H7 (cell line): ENCODE measurements around the gene SOX12. TPM values are rescaled to one million over a fixed set of nuclear protein-coding genes. Genes with fewer than 3 reads are reported as not detected.
A peak's percentile ranks its signal among the peaks of the same experiment; 100 is the strongest.

ENCODE experiments used
- DNase-seq: peaks from one replicate; pipeline ENCODE4 v3.0.0; 2012
- H3K27me3 ChIP-seq: 2 replicates; pipeline ENCODE4 v1.6.0; 2011; ENCODE audit warnings: mild to moderate bottlenecking, low read length; ENCODE audit not compliant: control insufficient read depth, insufficient read depth
- H3K36me3 ChIP-seq: replicated peaks from 2 replicates; pipeline ENCODE4 v1.5.1; 2011; ENCODE audit warnings: low read length; ENCODE audit not compliant: control insufficient read depth, insufficient read depth
- H3K4me3 ChIP-seq: 2 replicates; pipeline ENCODE4 v1.5.1; 2011; ENCODE audit warnings: low read depth, mild to moderate bottlenecking, control low read depth, low read length, moderate library complexity; ENCODE audit not compliant: insufficient read depth
- total RNA-seq: library from RNA; depleted of rRNA; stranded (reverse); fragments of >200 nt; shearing (Covaris generic); gene quantifications from 2 replicates; pipeline ENCODE4 v1.2.3, GENCODE V29; 2014

The SOX12 gene
- total RNA-seq, 1 experiment from 2014 or later, result 14.7 TPM

DNA sequence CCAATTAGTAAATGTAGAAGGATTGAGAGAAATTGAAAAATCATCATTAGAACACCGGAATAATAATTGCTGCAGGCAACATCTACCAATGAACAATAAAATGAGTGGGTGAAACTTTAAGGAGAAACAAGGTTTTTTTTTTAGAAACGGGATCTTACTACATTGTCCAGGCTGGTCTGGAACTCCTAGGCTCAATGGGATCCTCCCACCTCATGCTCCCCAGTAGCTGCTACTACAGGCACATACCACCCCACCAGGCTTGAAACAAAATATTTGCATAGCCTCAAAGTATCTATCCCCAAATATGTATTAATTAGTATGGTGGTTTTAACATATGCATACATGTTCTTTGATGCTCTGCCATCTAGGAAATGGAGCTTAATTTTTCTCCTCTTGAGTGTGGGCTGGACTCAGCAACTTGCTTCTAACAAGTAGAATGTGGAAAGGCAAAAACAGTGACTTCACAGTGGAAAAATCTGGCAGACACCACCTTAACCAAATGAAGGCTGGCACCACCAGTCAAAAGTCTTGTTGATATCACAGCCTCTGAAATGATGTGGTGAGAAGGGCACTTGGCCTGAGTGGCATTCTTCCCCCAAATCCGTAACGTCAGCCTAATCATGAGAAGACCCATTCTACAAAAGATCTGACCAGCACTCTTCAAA lies 33.7 kb downstream of the SOX12 start:
- Histone ChIP-seq H3K4me3 (no peak overlapping the region), H3K27me3 (no peaks in the 10 kb centered on the region), H3K36me3 (no peaks in the 10 kb centered on the region)
- DNase-seq, result no peak

DNA sequence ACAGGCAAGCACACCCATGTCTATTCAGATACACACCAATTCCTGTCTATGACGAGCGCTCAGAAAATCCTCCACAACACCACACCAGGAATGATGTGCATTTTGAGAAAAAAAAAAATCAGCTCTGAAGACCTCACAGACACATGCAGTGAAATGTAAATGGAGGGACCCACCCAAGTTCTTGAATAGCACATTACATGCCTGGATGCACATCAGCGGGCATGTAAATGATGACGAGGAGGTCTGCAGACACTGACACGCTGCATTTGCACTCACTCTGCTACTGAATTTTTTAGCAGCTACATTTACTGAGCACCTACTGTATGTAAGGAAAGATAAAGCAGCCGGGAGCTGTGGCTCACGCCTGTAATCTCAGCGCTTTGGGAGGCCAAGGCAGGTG lies 36.2 kb downstream of the SOX12 start:
- no peaks in the 10 kb centered on the region for H3K27me3 ChIP-seq
- H3K36me3 ChIP-seq, result no peaks in the 10 kb centered on the region
- H3K4me3 ChIP-seq, result no peak overlapping the region
- no peak for DNase-seq

DNA sequence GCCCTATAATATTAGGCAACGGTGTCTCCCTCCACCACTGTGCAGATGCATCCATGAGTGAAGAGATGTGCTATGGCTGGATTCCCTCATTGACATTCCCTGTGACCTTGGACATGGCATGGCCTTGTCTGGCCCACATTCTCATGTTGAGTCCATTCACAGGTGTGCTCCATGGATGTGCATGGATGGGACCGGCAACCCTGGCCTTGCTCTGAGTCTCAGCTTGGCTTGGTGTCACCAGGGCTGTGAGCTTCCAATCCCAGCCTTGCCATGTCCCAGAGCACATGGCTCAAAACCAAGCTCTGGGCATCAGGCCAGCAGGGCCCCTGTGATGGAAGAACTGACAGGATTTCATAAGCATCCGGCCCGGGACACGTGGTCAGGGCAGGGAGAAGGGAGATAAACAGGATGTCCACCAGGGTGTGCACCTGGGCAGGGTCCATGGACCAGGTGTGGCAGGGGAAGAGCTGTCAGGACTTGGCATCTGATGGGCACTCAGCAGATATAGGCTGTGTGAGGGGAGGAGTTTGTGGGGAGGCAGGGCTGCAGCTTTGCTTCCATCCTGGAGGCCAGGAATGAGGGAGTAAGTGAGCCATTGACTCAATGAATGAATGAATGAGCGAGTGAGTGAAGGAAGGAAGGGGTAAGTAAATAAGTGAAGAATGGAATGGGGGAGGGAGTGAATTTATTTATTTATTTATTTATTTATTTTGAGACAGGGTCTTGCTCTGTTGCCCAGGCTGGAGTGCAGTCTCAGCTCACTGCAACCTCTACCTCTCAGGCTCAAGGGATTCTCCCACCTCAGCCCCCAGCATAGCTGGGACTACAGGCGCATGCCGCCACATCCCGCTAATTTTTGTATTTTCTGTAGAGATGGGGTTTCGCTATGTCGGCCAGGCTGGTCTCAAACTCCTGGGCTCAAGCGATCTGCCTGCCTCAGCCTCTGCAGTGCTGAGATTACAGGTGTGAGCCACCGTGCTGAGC lies 37.2 kb downstream of the SOX12 start:
- no peaks in the 10 kb centered on the region for H3K36me3 ChIP-seq
- no peak for DNase-seq
- no peak overlapping the region for H3K4me3 ChIP-seq
- no peaks in the 10 kb centered on the region for H3K27me3 ChIP-seq

DNA sequence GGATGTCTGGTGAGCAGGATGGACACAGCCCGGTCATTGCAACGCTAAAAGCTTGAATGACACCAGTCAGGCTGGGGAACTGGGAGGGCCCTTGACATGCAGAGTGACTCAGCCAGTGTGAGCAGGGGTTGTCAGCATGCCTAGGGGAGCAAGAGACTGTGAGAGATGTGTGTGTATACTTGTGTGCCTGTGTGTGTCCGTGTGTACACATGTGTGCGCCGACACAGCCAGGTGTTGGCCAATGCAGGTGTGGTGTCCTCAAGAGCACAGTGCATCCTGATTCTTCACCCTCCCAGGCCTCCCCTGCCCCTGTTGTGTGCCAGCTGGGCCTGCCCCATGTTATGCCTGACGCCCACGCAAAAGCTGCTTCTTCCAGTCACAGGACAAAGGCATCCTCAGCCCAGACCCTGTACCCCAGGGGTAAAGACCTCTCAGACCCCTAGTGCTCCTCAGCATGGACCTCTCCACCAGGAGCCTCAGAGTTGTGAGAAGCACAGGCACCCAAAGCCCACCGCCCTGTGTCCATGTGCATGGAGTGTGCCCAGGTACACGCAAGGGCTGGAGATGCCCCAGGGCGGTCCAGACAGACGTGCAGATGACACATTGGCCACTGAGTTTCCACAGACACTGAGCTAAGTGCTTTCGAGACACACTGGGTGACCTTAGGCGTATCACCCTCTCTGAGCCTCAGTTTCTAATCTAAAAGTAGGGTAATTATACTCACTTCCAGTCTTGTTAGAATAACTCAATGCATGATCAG lies 38.1 kb downstream of the SOX12 start:
- H3K4me3 ChIP-seq, result no peak overlapping the region
- no peaks in the 10 kb centered on the region for H3K27me3 ChIP-seq
- no peak for DNase-seq
- no peaks in the 10 kb centered on the region for H3K36me3 ChIP-seq

DNA sequence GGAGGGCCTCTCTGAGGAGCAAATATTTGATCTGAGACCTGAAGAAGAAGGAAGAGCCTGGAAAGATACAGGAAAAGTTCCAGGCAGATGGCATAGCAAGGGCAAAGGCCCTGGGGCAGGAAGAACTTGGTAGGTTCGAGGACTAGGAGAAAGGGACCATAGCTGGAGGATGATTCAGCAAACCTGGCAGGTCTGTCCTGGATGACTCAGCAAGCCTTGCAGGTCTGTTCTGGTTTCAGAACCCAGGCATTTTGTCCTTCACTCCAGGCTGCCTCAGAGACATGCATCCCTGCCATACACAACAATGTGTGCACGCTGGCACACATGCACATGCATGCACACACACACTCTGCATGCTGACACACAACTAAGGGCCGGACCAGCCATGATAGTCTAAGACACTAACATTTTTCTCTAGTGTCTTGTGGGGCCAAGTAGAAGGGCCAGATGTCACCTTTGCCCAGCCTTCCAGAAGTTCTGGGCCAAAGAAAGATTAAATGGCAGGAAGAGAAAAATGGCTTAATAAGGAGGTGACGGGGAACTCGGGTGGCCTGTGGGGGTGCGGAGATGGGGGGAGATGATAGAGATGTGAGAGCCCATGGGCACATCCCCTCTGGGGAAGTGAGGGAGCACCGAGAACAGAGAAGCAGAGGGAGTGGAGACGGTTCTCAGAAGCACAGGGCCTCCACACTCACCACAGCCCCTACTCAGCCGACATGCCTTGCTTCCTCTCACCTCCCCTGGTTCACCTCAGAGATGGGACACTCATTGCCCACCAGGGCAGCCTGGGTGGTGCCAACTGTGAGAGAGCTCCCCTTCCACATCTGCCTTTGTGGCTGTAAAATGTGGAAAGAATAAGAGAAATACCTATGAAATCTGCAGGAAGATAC lies 39.8 kb downstream of the SOX12 start:
- no peaks in the 10 kb centered on the region for H3K27me3 ChIP-seq
- no peaks in the 10 kb centered on the region for H3K36me3 ChIP-seq
- DNase-seq, result no peak

DNA sequence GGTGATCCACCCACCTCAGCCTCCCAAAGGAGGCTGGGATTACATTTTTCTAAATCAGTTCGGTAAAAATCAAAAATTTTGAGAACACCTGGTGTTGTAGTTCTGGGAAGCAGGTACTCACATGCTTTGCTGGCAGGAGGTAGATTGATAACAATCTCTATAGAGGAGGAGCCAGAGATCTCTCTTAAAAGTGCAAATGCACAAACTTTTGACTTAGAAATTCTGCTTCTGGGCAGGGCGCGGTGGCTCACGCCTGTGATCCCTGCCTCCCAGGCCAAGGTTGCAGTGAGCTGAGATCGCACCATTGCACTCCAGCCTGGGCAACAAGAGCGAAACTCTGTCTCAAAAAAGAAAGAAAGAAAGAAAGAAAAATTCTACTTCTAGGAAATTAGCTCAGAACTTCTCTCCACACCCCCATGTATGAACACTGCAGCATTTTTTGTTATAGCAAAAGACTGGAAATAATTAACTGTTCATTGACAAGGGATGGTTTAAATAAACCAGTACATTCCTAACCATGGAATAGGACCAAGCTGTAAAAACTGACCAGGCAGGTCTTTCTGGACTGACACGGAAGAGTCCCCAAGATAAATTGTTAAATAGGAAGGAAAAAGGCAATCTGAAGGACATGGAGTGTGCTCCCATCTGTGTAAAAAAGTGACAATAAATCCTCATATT lies 40.8 kb downstream of the SOX12 start:
- H3K36me3 ChIP-seq, result no peaks in the 10 kb centered on the region
- H3K27me3 ChIP-seq, result no peaks in the 10 kb centered on the region
- no peak for DNase-seq
- H3K4me3 ChIP-seq, result no peak overlapping the region

More for the DNA sequence above, 39.8 kb downstream of the SOX12 start:
- no peak overlapping the region for H3K4me3 ChIP-seq

DNA sequence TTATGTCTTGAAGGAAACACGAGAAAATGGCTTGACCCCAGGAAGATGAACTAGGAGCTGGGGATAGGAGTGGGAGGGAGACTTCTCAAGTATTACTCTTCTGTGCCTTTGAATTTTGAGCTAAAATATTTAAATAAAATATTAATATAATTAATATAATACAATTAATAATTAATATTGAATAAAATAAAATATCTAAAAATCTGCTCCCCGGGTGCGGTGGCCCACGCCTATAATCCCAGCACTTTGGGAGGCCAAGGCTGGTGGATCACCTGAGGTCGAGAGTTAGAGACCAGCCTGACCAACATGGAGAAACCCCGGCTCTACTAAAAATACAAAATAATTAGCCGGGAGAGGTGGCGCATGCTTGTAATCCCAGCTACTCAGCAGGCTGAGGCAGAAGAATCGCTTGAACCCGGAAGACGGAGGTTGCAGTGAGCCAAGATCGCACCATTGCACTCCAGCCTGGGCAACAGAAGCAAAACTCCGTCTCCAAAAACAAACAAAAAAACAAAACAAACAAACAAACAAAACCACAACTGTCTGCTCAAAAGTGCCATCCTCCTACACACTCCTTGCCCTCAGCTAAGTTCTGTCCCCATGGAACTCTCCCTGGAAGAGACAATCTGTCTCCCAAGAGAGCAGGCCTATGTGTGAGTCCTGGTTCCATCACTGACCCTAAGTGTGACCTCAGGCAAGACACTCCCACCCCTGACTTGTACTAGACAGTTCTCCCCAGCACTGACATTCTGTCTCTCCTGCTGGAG lies 41.5 kb downstream of the SOX12 start:
- H3K4me3 ChIP-seq, result no peak overlapping the region
- DNase-seq, result no peak
- H3K27me3 ChIP-seq, result no peaks in the 10 kb centered on the region
- no peaks in the 10 kb centered on the region for H3K36me3 ChIP-seq

DNA sequence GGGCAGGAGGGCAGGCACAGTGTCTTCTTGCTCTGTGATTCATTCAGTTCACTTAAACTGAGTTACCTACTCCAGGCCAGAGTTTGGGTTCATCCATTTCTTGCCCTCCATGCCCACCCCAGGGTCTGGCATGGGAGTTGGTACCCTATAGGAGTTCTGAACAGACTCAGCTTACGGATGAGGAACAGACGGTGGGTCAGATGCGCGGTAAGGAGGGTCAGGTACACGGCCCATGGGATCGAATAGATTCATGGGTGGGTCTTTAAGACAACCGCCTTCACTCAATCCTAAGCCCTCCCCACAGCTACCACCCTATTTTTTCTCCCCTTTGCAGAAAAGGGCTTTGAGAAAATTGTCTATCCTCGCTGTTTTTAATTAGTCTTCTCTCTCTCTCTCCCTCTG lies 42.1 kb downstream of the SOX12 start:
- Histone ChIP-seq H3K36me3 (no peaks in the 10 kb centered on the region), H3K27me3 (no peaks in the 10 kb centered on the region), H3K4me3 (no peak overlapping the region)
- no peak for DNase-seq

DNA sequence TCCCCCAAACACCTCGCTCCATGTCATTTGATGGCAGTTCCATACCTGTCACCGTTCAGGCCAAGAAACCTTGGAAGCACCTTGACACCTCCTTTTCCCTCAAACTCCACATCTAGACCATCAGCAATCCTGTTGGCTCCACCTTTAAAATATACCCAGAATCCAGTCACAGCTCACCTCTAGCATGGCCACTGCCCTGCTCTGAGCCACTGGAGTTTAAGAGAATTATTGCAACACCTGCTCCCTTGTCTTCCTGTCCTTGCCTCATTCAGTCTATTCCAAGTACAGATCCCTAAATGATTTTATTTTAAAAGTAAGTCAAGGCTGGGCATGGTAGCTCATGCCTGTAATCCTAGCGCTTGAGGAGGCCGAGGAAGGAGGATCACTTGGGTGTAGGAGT lies 43.6 kb downstream of the SOX12 start:
- no peak for DNase-seq
- Histone ChIP-seq H3K4me3 (no peak overlapping the region), H3K27me3 (no peaks in the 10 kb centered on the region), H3K36me3 (no peaks in the 10 kb centered on the region)

DNA sequence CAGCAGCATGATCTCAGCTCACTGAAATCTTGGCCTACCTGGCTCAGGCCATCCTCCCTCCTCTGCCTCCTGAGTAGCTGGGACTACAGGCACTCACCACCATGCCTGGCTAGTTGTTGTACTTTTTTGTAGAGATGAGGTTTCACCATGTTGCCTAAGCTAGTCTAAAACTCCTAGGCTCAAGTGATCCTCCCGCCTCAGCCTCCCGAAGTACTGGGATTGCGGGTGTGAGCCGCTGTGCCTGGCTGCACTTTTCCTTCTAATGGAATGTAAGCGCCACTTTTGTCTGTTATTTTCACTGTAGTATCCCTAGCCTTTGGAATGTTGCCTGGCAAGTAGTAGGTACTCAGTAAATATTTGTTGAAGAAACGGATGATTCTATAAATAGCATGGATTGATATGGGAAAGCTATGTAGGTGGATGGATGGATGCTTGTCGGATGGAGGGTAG lies 44.8 kb downstream of the SOX12 start:
- no peak for DNase-seq
- Histone ChIP-seq H3K36me3 (no peaks in the 10 kb centered on the region), H3K4me3 (no peak overlapping the region), H3K27me3 (no peaks in the 10 kb centered on the region)

DNA sequence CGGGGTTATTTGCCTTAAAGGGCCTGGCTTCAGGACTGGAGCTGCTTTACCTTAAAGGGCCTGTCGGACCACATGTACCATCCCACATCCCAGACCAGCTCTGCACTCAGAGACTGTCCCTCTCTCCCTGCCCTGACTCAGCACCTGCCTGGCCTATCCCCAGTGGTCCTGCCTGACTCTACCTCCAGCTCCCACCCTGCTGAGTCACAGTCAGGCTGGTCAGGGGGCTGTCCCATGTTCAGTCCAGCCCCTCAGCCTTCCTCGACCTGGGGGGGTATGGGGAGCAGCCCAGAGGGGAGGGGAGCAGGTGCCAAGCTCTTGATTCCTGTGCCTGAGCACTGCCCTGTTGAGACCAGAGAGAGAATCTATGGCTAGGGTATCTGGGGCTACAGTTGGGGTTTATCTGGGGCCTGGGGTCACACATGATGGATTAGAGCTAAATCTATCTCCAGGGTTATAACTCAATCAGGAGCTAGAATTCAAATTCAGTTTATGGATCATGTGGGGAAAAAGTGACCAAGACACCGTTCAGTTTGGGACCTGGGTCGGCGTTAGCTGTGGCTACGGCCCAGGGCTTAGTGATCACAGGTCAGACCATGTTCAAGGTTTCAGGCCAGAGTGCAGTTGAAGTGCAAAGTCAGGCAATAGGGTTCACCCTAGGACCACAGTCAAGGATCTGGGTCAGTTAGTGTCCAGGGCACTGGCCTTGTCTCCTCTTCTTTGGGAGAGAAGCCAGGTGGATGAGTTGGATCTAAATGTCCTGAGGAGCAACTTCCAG lies 45.8 kb downstream of the SOX12 start:
- peak; percentile 26 for DNase-seq
- no peaks in the 10 kb centered on the region for H3K36me3 ChIP-seq
- H3K27me3 ChIP-seq, result no peaks in the 10 kb centered on the region
- H3K4me3 ChIP-seq, result no peak overlapping the region

DNA sequence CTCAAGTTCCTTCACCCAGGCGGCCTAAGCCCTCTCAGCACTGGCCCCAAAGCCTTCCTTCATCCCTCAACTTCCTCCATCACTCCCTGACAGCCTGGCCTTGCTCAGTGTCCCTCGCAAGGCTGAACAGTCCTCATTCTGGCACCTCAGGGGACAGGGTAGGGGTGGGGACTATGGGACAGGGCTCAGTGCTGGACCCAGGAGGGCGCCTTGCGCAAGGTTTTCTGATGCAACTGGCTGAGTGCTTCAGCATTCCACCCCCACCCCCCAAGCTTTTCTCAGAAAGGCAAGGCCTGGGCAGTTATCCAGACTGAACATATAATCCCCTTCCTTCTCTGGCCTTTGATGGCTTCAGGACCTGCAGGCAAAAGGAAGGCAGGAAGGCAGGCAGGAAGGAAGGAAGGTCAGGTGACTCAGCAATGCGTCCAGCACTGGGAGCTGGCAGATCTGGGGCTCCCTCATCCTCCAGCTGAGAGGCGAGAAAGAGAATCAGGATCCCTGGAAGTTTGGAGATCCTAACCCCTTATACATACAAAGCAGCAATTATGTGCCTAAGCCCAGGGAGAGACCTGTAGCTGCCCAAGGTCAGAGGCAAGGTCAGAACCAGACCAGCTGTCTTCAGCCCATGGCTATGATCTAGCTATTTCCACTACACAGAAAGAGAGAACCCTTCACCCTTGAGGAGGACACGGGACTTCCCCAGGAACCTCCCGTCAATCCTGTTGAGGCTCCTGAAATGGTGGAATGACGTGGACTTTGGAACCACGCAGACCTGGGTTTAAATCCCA lies 46.6 kb downstream of the SOX12 start:
- H3K36me3 ChIP-seq, result no peaks in the 10 kb centered on the region
- DNase-seq, result peak; percentile 49
- H3K4me3 ChIP-seq, result no peak overlapping the region

More for the DNA sequence above, 46.6 kb downstream of the SOX12 start:
- H3K27me3 ChIP-seq, result no peaks in the 10 kb centered on the region
